A172 (cell line): ENCODE data around the gene USF3. TPM values are rescaled to one million over a fixed set of nuclear protein-coding genes. Genes with fewer than 3 reads are reported as not detected.

Experiments used
- DNase-seq: peaks from one replicate; pipeline ENCODE4 v3.0.0-alpha.2; 2015; ENCODE audit warnings: low spot score
- total RNA-seq: library from RNA; depleted of rRNA; stranded (reverse); fragments of >200 nt; shearing (Covaris generic); gene quantifications from 2 replicates; pipeline ENCODE4 v1.2.3, GENCODE V29; 2014; rRNA removed

Gene USF3, protein sequence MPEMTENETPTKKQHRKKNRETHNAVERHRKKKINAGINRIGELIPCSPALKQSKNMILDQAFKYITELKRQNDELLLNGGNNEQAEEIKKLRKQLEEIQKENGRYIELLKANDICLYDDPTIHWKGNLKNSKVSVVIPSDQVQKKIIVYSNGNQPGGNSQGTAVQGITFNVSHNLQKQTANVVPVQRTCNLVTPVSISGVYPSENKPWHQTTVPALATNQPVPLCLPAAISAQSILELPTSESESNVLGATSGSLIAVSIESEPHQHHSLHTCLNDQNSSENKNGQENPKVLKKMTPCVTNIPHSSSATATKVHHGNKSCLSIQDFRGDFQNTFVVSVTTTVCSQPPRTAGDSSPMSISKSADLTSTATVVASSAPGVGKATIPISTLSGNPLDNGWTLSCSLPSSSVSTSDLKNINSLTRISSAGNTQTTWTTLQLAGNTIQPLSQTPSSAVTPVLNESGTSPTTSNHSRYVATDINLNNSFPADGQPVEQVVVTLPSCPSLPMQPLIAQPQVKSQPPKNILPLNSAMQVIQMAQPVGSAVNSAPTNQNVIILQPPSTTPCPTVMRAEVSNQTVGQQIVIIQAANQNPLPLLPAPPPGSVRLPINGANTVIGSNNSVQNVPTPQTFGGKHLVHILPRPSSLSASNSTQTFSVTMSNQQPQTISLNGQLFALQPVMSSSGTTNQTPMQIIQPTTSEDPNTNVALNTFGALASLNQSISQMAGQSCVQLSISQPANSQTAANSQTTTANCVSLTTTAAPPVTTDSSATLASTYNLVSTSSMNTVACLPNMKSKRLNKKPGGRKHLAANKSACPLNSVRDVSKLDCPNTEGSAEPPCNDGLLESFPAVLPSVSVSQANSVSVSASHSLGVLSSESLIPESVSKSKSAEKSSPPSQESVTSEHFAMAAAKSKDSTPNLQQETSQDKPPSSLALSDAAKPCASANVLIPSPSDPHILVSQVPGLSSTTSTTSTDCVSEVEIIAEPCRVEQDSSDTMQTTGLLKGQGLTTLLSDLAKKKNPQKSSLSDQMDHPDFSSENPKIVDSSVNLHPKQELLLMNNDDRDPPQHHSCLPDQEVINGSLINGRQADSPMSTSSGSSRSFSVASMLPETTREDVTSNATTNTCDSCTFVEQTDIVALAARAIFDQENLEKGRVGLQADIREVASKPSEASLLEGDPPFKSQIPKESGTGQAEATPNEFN (N-terminal part only)
- 6.6 TPM in 2 replicates for total RNA-seq

DNA sequence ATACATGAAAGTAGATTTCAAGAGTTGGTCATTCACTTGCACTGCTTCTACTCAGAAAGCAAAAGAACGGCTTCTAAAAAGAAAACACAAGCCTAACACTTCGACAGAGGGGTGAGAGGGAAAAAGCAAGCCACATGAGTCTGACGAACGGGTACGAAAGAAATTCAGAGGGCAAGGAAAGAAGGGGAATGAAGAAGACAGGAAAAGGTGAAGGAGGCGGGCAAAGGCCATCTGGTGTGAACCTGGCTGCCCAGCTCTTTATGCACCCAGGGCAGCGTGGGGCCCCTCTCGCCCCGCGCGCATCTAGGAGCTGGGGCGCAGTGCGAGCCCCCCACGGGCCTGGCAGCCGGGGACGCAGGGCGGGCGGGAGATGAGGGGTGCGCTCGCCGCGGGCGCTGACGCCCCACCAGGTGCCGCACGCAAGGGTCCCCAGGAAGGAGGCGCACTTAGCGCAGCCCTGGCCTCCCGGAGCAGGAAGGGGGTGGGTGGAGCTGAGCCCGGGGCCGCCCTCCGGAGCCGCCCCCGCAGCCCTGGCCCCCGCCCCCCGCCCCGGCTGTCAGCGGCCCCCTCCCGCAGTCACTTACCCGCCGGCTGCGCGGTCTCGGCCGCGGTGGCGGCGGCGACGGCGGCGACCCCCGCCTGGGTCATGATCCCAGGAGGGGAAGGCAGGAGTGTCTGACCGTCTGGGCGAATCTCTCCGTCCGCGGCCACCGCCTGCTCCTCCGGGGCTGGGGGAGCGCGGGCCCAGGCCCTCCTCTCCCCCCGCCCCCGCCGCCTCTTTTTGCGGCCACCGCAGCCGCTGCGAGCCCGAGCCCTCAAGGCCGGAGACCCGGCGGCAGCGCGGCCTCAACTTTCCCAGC lies at the start of gene USF3:
Gene USF3 (minus strand): TSS at position 857 of the 860 bp plus-strand sequence. CDS start 21,764 bp downstream, outside the sequence.
- peak; percentile 49 for DNase-seq

DNA sequence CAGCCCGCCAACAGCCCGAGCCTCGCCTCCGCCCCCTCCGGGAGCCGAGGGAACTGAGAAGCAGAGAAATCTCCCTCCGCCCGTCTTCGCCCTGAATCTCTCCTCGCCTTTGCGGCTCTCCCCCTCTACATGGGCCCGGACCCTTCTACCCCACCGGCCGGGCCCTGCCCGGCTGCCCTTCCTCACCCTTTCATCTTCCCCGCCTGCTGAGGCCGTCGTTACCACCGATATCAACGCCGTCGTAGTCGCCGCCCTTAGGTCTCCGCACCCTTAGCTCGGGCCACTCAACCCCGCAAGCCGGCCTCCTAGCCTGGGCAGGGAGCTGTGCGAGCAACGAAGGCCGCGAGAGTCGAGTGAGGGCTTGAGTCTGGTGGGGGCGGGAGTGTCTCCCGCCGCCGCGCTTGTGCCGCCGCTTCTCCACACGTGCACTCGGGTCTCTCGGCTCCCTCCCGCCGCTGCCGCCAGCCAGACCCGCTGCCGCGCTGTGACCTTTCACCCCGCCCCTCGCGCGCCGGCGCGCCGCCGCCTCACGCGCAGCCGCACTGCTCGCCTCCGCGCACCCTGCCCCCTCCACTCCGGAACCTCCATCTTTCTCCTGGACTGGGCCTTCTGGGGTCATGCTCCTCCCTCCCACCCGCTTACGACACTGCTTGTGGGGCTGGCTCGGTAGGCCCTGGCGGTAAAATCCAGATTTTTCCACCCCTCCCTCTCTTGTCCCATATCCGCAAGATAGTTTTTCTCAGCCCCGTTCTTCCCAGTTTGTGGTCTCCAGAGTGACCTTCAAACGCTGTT lies 49.5 kb upstream of the USF3 start, which contains the start of gene NAA50:
Gene NAA50 (minus strand): TSS at position 494 of the 792 bp plus-strand sequence. CDS start 300 bp downstream, at position 194.
- DNase-seq: peak; percentile 79

DNA sequence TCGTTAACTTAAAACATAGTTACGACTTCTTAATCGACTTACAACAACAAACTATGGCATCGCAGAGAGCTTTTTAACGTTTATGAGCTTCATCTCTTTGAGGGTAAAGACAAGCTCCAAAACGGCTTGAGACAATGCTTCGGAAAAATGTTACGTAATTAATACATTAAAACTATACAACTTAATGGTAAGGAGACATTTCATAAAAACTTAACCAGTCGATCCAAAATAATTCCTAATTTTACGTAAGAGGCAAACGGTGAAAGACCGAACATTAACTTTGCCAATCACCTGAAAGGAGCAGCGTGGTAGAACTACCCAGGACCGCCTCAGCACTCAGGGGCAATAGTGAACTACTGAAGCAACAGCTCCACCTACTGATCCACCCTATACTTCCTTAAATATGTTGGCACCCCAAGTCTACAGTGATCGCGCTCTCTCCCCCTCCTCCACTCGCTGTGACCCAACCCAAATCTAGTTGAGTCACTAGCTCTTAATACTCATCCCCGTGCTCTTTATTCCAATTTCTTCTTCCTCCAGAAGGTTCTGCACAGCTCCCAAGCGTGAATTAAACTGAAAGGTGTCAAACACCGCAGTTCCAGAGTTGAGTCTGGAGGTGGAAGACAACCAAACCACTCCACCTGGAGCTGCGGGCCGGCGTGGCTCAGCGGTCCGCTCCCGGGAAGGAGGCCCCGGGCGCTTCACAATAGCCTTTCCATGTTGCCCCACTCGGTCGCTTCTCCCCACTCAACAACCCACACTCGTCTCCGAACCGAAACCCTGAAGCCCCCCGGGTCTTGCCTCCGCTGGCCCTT lies 48.7 kb upstream of the USF3 start:
- peak; percentile 95 for DNase-seq

DNA sequence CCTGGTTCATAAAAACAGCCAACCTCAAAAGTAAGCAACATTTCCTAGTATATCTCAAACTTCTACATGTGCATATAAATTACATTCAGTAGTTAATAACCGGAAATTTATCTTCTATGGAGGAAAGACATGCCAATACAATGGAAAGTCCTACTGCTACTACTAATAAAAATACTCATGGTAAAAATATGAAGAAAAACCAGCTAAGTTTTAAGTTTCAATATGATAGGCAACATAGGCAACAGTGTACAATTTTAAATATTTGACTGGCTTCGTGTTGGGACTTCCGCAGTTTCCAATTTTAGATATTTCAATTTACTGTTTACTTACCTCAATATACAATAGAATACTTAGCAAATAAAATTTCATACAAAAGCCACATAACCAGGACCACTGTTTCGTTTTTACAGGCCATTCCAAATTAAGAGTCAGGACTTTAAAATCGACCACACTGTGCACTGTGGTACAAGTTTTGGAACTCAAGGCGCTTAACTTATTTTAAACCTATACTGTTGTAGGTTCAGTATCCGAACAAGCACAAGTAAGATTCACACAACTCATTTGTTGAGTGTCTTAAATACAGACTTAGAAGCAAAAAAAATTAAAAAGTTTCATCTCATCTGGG lies 46.7 kb upstream of the USF3 start:
- no peak for DNase-seq

DNA sequence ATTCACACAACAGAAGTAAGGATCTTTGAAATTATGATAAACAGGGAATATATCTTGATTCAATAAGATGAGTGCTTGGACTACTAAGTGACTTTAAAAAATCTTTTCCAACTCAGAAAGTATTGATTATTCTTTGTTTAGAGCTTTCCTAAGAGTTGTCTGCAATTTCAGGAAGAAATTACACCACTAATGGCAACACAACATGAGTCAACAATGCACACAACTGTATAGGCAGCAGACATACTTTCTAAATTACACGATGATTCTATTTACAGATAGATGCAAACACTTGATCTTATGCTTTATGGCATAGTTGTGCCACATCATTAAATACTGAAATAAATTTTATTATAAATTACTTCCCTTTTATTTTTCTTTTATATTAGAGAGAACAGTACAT lies 45.2 kb upstream of the USF3 start:
- no peak for DNase-seq

DNA sequence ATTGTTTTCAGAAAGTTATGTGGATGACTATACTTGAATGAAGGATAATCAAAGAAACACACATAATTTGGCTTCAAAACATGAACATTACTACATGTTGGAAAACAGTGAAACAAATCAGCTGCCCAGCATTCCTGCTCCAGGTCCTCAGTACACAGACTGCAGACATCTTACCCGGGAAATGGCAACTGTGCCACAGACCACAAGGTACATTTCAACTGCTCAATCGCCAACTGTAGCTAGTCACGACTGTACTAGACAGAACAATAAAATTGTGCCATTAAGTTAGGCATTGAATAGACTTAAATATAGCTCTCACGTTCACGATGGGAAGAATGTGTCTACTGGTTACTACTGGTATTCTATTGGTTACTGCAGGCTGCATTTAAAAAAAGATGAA lies 44.6 kb upstream of the USF3 start:
- DNase-seq: no peak

DNA sequence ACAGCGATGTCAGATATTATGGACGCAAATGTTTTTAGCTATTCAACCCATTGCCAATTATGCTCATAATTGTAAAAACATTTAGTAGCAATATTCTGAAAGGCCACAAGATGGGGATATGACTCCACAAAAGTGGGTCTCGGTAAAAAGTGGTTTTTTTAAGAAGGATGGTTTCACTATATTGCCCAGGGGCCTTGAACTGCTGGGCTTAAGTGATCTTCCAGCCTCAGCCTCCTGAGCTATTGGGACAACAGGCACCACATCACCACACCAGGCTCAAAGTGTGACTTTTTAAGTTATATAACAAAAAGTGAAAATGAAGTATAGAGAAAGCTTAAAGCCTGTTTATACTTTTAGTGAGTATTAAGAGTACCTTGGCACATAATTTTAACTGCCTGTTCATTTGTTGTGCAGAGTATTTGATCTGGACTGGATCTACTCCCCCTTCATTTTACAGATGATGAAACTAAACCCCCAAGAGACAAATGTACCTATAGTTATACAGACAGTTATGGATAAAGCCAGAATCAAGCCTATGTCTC lies 40.2 kb upstream of the USF3 start:
- peak; percentile 42 for DNase-seq

DNA sequence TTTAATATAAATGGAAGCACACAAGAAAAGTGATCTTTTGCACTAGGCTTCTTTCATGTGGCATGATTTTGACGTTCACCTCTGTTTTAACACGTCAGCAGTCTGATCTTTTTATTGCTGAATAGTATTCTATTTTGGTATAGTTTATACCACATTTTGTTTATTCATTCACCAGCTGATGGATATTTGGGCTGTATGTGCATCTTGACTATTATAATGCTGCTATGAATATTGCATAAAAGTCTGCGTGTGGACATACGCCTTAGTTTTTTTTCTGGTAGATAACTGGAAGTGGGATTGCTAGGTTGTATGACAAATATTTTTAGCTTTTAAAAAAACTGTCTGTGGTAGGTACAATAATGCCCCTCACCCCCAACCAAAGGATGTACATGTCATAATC lies 35.3 kb upstream of the USF3 start:
- no peak for DNase-seq

DNA sequence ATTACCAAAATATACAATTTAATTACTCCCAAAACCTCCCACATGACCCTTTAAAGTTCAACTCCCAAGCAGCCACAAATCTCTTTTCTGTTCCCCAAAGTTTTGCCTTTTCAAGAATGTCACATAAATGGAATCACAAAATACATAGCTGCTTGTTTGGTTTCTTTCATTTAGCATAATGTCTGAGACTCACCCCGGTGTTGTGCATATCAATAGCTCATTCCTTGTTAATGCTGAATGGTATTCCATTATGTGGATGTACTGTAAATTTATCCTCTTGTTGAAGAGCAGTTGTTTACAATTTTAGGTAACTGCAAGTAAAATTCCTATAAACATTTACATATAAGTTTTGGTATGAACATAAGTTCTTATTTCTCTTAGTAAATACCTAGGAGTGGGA lies 34.1 kb upstream of the USF3 start:
- DNase-seq: no peak

DNA sequence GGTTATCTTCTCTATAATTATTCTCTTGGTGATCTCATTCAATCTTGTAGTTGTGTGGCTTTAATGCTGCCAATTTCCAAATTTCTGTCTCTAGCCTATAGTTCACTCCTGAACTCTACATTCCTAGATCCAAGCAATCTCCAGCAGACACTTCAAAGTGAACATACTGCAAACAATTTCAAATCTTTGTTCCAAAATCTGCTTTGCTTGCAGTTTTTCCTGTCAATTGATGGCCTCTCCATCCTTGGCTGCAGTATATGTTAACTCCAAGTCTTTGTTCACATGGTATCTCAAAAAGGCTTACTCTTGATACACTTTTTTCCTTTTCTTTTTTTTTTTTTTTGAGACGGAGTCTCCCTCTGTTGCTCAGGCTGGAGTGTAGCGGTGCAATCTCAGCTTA lies 32.2 kb upstream of the USF3 start:
- DNase-seq: no peak

DNA sequence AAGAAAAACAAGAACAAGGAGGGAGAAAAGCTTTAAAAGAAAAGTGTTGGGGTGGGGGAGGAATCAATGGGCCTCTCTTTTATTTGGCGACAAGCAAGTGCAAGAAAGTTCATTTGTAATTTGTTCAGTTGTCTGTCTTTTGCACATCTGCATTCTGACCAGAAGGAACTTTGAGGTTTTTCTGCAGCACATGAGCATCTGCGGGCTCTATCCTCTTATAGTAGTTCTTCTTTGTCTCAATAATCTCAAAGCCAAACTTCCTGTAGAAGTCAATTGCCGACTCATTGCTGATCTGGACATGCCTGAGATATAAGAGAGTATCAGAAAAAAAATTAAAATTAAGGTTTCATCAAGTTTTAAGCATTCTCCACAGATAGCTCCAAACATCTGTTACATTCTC lies 25.2 kb upstream of the USF3 start:
- DNase-seq: no peak

DNA sequence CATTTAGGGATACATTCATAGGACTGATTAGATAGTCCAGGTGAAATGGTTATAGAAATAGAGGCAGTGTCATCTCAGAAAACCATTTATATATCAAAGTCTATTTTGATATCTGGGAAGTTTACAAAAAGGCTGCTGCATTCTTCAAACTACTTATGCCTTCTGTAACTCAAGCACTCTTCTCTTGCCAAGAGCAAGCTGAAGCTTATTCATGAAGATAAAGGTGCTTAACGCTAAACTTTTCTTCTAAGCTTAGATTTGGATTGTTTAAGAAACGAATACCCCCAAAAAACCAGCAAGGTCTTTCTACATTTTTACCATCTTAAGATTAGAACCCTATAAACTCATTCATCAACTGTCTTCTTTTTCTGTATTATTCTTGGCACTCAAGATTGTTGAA lies 23.3 kb upstream of the USF3 start:
- no peak for DNase-seq

DNA sequence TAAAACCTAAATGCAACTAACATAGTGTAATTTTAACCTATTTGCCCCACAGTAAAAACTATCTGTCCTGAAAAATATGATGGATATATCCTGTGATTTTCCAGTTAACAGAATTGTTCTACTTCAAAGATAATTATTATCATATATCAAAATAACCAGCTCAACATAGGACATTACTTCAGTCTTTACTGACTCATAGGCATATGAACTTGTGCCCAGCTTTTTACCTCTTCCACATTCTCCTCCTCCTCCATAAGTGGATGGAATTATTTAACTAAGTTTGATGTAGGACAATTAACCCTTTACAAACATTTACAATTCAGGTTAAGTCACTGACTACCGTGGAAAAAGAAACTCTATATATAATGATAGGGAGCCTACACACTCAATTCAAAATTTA lies 22.9 kb upstream of the USF3 start:
- no peak for DNase-seq

DNA sequence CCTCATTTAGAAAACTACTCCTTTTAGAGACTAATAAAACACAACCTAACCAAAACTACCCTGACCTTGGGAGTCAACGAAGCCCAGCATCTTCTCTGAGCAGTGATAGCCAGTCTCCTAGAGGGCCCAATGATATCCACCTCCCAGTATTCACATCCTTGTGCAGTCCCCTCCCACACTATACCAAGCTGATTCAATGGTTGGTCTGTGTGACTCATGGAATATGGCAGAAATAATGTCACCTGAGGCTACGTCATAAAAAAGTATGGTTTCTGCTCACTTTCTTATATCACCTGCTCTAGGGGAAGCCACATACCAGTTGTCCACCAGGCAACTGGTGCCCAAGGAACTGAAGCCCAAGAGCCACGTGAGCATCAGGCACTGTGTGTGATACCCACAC lies 21.4 kb upstream of the USF3 start:
- DNase-seq: no peak

DNA sequence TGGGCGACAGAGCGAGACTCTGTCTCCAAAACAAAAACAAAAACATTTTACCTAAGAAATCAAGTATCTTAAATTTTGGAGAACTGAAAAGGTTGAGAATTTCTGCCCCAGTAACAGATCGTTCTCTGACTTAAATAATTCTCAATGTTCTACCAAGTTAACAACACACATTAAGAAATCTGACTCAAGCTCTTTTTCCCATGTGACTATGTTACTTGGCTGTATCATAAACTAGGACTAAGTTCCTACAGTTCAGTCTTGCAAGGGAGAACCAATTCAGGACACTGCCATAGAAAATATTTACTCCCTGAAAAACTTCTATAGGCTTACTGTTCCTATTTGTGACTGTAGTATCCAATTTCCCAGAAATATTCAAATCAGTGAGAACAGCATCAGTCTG lies 20.9 kb upstream of the USF3 start:
- DNase-seq: no peak

DNA sequence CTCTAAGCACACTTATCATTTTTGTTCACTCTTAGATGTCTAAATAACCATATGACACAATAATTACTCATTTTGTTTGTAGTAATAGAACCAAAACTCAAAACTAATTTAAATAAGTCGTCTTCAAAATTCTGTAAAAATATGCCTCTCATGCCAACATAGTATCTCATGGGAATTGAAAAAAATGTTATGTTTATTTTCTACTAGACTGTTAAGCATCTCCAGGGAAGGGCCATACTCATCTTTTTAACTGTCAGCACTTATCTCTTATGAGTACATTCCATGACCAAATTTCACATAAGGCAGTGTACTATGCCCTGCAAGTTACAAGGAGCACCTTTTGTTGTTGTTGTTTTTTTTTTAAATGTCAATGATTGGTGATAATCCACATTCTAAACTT lies 18.3 kb upstream of the USF3 start:
- DNase-seq: no peak

DNA sequence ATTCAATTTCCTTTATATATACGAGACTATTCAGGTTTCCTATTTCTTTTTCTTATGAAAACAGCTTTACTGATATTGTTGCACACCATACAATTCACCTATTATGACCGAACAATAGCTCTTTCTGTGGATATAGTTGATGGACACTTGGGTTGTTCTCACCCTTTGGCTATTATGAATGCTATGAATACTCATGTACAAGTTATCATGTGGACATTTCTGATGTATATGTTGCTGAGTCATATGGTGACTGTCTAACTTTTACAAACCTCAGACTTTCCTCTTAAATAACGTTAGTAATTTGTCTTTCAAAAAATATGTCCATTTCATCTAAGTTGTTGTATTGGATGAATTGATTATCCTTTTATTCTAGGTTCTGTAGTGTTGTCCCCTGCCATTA lies 15.7 kb upstream of the USF3 start:
- DNase-seq: no peak

DNA sequence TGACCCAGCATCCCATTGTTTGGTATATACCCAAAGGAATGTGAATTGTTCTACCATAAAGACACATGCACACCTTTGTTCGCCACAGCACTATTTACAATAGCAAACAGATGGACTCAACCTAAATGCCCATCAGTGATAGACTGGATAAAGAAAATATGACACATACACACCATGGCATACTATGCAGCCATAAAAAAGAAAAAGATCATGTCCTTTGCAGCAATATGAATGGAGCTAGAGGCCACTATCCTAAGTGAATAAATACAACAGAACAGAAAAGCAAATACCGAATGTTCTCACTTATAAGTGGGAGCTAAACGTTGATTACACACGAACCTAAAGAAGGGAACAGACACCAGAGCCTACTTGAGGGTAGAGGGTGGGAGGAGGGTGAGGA lies 11.4 kb upstream of the USF3 start:
- no peak for DNase-seq

DNA sequence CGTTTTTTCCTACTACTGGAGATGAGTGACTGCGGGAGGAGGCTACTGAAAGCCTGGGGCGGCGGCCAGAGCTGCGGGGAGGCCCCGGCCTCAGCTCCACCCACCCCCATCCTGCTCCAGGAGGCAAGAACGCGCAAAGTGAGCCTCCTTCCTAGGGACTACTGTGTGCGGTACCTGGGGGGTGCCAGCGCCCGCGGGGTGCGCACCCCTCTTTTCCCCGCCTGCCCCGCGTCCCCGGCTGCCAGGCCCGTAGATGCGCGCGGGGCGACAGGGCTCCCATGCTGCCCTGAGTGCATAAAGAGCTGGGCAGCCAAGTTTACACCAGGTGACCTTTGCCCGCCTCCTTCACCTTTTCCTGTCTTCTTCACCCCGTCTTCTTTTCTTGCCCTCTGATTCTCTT lies 2.5 kb upstream of the USF3 start:
- DNase-seq: no peak
